Endometrial microvascular endothelial cells (primary cell): Measurements from ENCODE around the gene GNAS-AS1. TPM values are rescaled to one million over a fixed set of nuclear protein-coding genes. Genes with fewer than 3 reads are reported as not detected.

Experiments
- in situ Hi-C: cut with HindIII; loops from 2 replicates; pipeline ENCODE4 v1.10.0; 2017; ENCODE audit warnings: low sequenced_read_pairs, low pct_unique_long_range_greater_than_20kb; ENCODE audit errors: inconsistent ontology term
- total RNA-seq: library from RNA; depleted of rRNA; stranded (reverse); fragments of >200 nt; gene quantifications from one replicate; pipeline ENCODE4 v1.2.3, GENCODE V29; 2015; ENCODE audit errors: inconsistent ontology term

GNAS-AS1 gene
- total RNA-seq, 1 donor from 2014 or later: not detected

- in situ Hi-C loops: no loop called here
Measured at GRCh38 chr20:58774667-58775263, 75.9 kb downstream of the GNAS-AS1 start.

- in situ Hi-C loops: no loop called here
Measured at GRCh38 chr20:58774214-58774613, 76.5 kb downstream of the GNAS-AS1 start.

GRCh38 chr20:58772786-58773185 lies 77.9 kb downstream of the GNAS-AS1 start:
- in situ Hi-C loops: no loop called here

Other genes with a start within 250 kb of the GNAS-AS1 start
- gene STX16, start 199.6 kb downstream of the GNAS-AS1 start, total RNA-seq: 23.4 TPM
- gene NPEPL1, start 158.1 kb downstream of the GNAS-AS1 start, total RNA-seq: 19.4 TPM
- gene GNAS, start 1.8 kb upstream of the GNAS-AS1 start, total RNA-seq: 536 TPM
- 63.8 TPM for gene NELFCD, start 130.4 kb upstream of the GNAS-AS1 start, total RNA-seq
- gene CTSZ, start 156.4 kb upstream of the GNAS-AS1 start, total RNA-seq: 226 TPM
- not detected for gene TUBB1, start 168.5 kb upstream of the GNAS-AS1 start, total RNA-seq
- 18.2 TPM for gene ATP5F1E, start 181.4 kb upstream of the GNAS-AS1 start, total RNA-seq
- gene PRELID3B, start 191.9 kb upstream of the GNAS-AS1 start, total RNA-seq: 46.2 TPM